Measurements from ENCODE around the gene OGA.

OGA gene

GRCh38 chr10:101856626-101857025 is 38.4 kb upstream of the OGA start:
- Histone ChIP-seq H3K27ac (no peak overlapping the region), H3K36me3 (replicated peaks) (no peaks in the 10 kb centered on the region), H3K4me3 (ENCODE audit: low read depth, low read length) (no peak overlapping the region), H3K27me3 (replicated peaks) (no peaks in the 10 kb centered on the region)
- peak; percentile 39 for DNase-seq
- in situ Hi-C loops (cut with HindIII; ENCODE audit: low pct_ligation_motif_present, low sequenced_read_pairs), result no loop called here
- TF ChIP-seq, protein P1, sequence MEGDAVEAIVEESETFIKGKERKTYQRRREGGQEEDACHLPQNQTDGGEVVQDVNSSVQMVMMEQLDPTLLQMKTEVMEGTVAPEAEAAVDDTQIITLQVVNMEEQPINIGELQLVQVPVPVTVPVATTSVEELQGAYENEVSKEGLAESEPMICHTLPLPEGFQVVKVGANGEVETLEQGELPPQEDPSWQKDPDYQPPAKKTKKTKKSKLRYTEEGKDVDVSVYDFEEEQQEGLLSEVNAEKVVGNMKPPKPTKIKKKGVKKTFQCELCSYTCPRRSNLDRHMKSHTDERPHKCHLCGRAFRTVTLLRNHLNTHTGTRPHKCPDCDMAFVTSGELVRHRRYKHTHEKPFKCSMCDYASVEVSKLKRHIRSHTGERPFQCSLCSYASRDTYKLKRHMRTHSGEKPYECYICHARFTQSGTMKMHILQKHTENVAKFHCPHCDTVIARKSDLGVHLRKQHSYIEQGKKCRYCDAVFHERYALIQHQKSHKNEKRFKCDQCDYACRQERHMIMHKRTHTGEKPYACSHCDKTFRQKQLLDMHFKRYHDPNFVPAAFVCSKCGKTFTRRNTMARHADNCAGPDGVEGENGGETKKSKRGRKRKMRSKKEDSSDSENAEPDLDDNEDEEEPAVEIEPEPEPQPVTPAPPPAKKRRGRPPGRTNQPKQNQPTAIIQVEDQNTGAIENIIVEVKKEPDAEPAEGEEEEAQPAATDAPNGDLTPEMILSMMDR (IDR thresholded peaks at IDR 0.05; ENCODE audit: low read depth, low read length, missing control alignments), result no peak

DNA sequence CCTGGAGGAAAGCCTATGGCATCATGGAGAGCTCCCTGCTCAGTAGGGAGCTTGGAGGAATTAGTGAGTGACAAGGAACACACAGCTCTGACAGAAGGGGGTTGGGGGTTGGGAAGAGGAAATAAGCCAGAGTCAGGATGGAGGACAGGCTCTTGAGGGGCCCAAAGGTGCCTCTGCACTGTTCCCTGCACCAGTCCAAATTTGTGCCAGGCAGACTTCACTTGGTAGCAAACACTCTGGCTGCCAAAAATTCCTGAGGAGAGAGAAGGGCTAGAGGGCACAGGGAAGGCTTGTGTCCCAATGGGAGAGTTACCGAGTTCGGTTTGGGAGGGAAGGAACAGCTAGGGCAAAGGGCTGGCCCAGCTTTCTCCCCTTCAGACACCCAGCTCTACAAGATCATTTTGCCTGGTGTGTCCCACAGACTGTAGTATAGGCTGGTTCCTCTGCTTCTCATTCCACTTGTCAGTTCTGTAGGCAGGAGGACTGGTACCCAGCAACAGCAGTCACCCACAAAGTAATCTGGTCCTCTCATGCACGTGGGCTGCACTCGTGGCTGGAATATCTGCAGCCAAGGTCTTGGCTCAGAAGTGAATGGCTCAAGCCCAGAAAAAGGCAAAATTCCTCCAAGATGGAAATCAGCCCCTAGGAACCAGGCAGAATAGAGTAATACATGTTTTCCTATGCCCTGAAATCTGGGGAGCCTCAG is 33.3 kb upstream of the OGA start:
- TF ChIP-seq, protein P1 (IDR thresholded peaks at IDR 0.05; ENCODE audit: low read depth, low read length, missing control alignments), result no peak
- Histone ChIP-seq H3K27ac (no peak overlapping the region), H3K27me3 (replicated peaks) (no peaks in the 10 kb centered on the region), H3K36me3 (replicated peaks) (no peaks in the 10 kb centered on the region), H3K4me3 (ENCODE audit: low read depth, low read length) (no peak overlapping the region)
- in situ Hi-C loops (cut with HindIII; ENCODE audit: low pct_ligation_motif_present, low sequenced_read_pairs), result no loop called here
- DNase-seq, result no peak

GRCh38 chr10:101850749-101851148 is 32.5 kb upstream of the OGA start:
- DNase-seq, result no peak
- in situ Hi-C loops (cut with HindIII; ENCODE audit: low pct_ligation_motif_present, low sequenced_read_pairs), result no loop called here
- Histone ChIP-seq H3K27ac (no peak overlapping the region), H3K36me3 (replicated peaks) (no peaks in the 10 kb centered on the region), H3K27me3 (replicated peaks) (no peaks in the 10 kb centered on the region), H3K4me3 (ENCODE audit: low read depth, low read length) (no peak overlapping the region)
- TF ChIP-seq, protein P1 (IDR thresholded peaks at IDR 0.05; ENCODE audit: low read depth, low read length, missing control alignments), result no peak

- TF ChIP-seq, protein P1 (IDR thresholded peaks at IDR 0.05; ENCODE audit: low read depth, low read length, missing control alignments), result no peak
- in situ Hi-C loops (cut with HindIII; ENCODE audit: low pct_ligation_motif_present, low sequenced_read_pairs), result no loop called here
- Histone ChIP-seq H3K36me3 (replicated peaks) (no peaks in the 10 kb centered on the region), H3K27ac (no peak overlapping the region), H3K27me3 (replicated peaks) (no peaks in the 10 kb centered on the region), H3K4me3 (ENCODE audit: low read depth, low read length) (no peak overlapping the region)
- no peak for DNase-seq
These were observed 30.7 kb upstream of the OGA start for GRCh38 chr10:101848894-101849351.

DNA sequence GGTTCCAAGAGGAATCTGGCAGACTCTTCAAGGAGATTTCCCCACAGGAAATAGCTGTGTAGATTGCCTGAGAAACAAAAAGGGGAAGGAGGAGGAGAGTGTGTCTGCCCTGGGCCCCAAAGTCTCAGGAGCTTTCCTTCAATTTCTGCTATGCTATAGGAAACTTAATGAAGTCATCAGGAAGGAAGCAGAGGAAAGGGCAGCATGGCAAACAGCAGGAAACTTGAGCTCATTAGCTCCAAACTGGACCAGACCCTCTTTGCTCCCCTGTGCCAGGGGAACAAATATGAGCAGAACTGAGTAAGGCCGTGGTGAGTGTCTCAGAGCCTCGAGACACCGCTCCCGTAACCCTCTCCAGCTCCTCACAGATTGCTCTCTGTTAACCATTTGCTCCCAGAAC is 30.2 kb upstream of the OGA start:
- Histone ChIP-seq H3K27me3 (replicated peaks) (no peaks in the 10 kb centered on the region), H3K4me3 (ENCODE audit: low read depth, low read length) (no peak overlapping the region), H3K27ac (no peak overlapping the region), H3K36me3 (replicated peaks) (no peaks in the 10 kb centered on the region)
- no peak for DNase-seq
- in situ Hi-C loops (cut with HindIII; ENCODE audit: low pct_ligation_motif_present, low sequenced_read_pairs), result no loop called here
- TF ChIP-seq, protein P1 (IDR thresholded peaks at IDR 0.05; ENCODE audit: low read depth, low read length, missing control alignments), result no peak

DNA sequence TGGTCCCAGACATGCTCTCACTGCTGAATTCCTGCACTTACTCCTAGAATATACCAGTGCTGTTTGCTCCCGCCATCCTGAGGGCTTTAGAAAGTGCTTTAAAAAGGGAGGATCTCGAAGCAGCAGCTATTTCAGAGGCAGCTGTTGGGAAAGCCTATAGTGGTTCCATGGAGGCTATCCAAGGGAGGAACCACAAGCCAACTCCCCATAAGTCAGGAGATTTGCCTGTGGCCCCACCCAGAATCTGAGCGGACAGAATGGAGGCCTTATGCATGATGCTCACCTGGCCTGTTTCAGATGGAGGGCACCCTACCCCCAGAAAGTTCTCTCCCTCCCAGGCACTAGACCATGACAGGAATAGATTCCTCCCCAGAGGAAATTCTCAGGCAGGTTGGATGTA is 27.6 kb upstream of the OGA start:
- Histone ChIP-seq H3K27ac (no peak overlapping the region), H3K27me3 (replicated peaks) (no peaks in the 10 kb centered on the region), H3K4me3 (ENCODE audit: low read depth, low read length) (no peak overlapping the region), H3K36me3 (replicated peaks) (no peaks in the 10 kb centered on the region)
- TF ChIP-seq, protein P1 (IDR thresholded peaks at IDR 0.05; ENCODE audit: low read depth, low read length, missing control alignments), result no peak
- DNase-seq, result no peak
- in situ Hi-C loops (cut with HindIII; ENCODE audit: low pct_ligation_motif_present, low sequenced_read_pairs), result no loop called here
